OCI-LY3 (cell line): ENCODE measurements around the gene SYCP3.

Experiments
- H2AFZ ChIP-seq: fragments of 200-600, 300-600 bp; shearing (Covaris generic); 2 replicates; pipeline ENCODE4 v1.6.0; 2014; ENCODE audit warnings: antibody characterized with exemption, low read depth, low read length
- H3K27ac ChIP-seq: fragments of 200-600, 300-600 bp; sonication (generic); 2 replicates; pipeline ENCODE4 v1.5.1; 2014; ENCODE audit warnings: mild to moderate bottlenecking, low read length, moderate library complexity, mixed read lengths
- H3K27me3 ChIP-seq: fragments of 200-600, 300-600 bp; sonication (generic); 2 replicates; pipeline ENCODE4 v1.6.1; 2014; ENCODE audit warnings: low read depth, low read length, mixed read lengths
- H3K36me3 ChIP-seq: fragments of 200-600, 300-600 bp; sonication (generic); replicated peaks from 2 replicates; pipeline ENCODE3; 2014; ENCODE audit warnings: low read depth, low read length, mixed read lengths
- H3K4me1 ChIP-seq: fragments of 300-600, 200-600 bp; sonication (generic); 2 replicates; pipeline ENCODE4 v1.6.1; 2014; ENCODE audit warnings: low read length, mixed read lengths
- H3K4me2 ChIP-seq: fragments of 200-600, 300-600 bp; sonication (generic); 2 replicates; pipeline ENCODE4 v1.6.1; 2014; ENCODE audit warnings: low read length, mixed read lengths
- H3K4me3 ChIP-seq: fragments of 300-600, 200-600 bp; sonication (generic); 2 replicates; pipeline ENCODE4 v1.5.1; 2014; ENCODE audit warnings: antibody characterized with exemption, mild to moderate bottlenecking, low read length, moderate library complexity
- H3K79me2 ChIP-seq: fragments of 300-600, 200-600 bp; shearing (Covaris generic); 2 replicates; pipeline ENCODE4 v1.6.1; 2014; ENCODE audit warnings: mild to moderate bottlenecking, low read length, mixed read lengths
- H3K9ac ChIP-seq: fragments of 300-600, 200-600 bp; shearing (Covaris generic); 2 replicates; pipeline ENCODE4 v1.6.0; 2014; ENCODE audit warnings: mild to moderate bottlenecking, low read length, moderate library complexity
- H3K9me3 ChIP-seq: fragments of 200-600, 300-600 bp; shearing (Covaris generic); 2 replicates; pipeline ENCODE4 v1.6.1; 2014; ENCODE audit warnings: low read length, mixed read lengths; ENCODE audit not compliant: insufficient read depth
- H4K20me1 ChIP-seq: fragments of 200-600, 300-600 bp; sonication (generic); 2 replicates; pipeline ENCODE4 v1.6.1; 2016; ENCODE audit warnings: low read length, mixed read lengths; ENCODE audit not compliant: insufficient read depth
- CTCF ChIP-seq: fragments of 200-600, 300-600 bp; sonication (generic); IDR thresholded peaks from 2 replicates; pipeline ENCODE4 v1.5.1; 2014; ENCODE audit warnings: antibody characterized with exemption, low read length, low read depth
- EZH2phosphoT487 ChIP-seq: fragments of 200-600 bp; shearing (Covaris generic); IDR thresholded peaks from 2 replicates; pipeline ENCODE4 v1.6.1; 2018; ENCODE audit warnings: antibody characterized with exemption, mixed run types, low read depth

SYCP3 gene

GRCh38 chr12:101761781-101762180 is 22.5 kb upstream of the SYCP3 start:
- no peaks in the 10 kb centered on the region for H3K27me3 ChIP-seq
- no peak overlapping the region for H3K4me2 ChIP-seq
- H3K79me2 ChIP-seq: no peaks in the 10 kb centered on the region
- H3K36me3 ChIP-seq: peaks cover 18% of the 10 kb centered on the region
- H3K9me3 ChIP-seq: no peaks in the 10 kb centered on the region
- TF ChIP-seq CTCF (no peak), EZH2phosphoT487 (no peak)
- no peak overlapping the region for H3K9ac ChIP-seq
- no peak overlapping the region for H2AFZ ChIP-seq
- H3K27ac ChIP-seq: no peak overlapping the region
- no peak overlapping the region for H3K4me3 ChIP-seq
- peaks cover 15% of the 10 kb centered on the region for H3K4me1 ChIP-seq
- no peaks in the 10 kb centered on the region for H4K20me1 ChIP-seq

- Histone ChIP-seq H4K20me1 (no peaks in the 10 kb centered on the region), H3K4me3 (no peak overlapping the region), H3K27ac (no peak overlapping the region), H2AFZ (no peak overlapping the region), H3K36me3 (peaks cover 18% of the 10 kb centered on the region), H3K4me2 (no peak overlapping the region), H3K9me3 (no peaks in the 10 kb centered on the region), H3K4me1 (peaks cover 11% of the 10 kb centered on the region), H3K27me3 (no peaks in the 10 kb centered on the region), H3K79me2 (no peaks in the 10 kb centered on the region), H3K9ac (no peak overlapping the region)
- TF ChIP-seq CTCF (no peak), EZH2phosphoT487 (no peak)
Measured at GRCh38 chr12:101761350-101761749, 22.1 kb upstream of the SYCP3 start.

GRCh38 chr12:101759396-101760047 is 20.3 kb upstream of the SYCP3 start:
- TF ChIP-seq EZH2phosphoT487 (no peak), CTCF (peak; percentile 77)
- no peaks in the 10 kb centered on the region for H3K27me3 ChIP-seq
- no peaks in the 10 kb centered on the region for H4K20me1 ChIP-seq
- H3K9me3 ChIP-seq: no peaks in the 10 kb centered on the region
- H3K36me3 ChIP-seq: peaks cover 11% of the 10 kb centered on the region
- peaks cover 8% of the 10 kb centered on the region for H3K4me1 ChIP-seq
- no peak overlapping the region for H2AFZ ChIP-seq
- no peak overlapping the region for H3K27ac ChIP-seq
- H3K4me2 ChIP-seq: no peak overlapping the region
- no peak overlapping the region for H3K4me3 ChIP-seq
- no peak overlapping the region for H3K9ac ChIP-seq
- H3K79me2 ChIP-seq: no peaks in the 10 kb centered on the region

- no peak overlapping the region for H3K4me3 ChIP-seq
- no peaks in the 10 kb centered on the region for H3K9me3 ChIP-seq
- no peak overlapping the region for H3K4me2 ChIP-seq
- H3K4me1 ChIP-seq: no peaks in the 10 kb centered on the region
- no peaks in the 10 kb centered on the region for H3K79me2 ChIP-seq
- H4K20me1 ChIP-seq: no peaks in the 10 kb centered on the region
- no peaks in the 10 kb centered on the region for H3K27me3 ChIP-seq
- no peak overlapping the region for H3K27ac ChIP-seq
- TF ChIP-seq EZH2phosphoT487 (no peak), CTCF (no peak)
- H3K9ac ChIP-seq: no peak overlapping the region
- peaks cover 9% of the 10 kb centered on the region for H3K36me3 ChIP-seq
- no peak overlapping the region for H2AFZ ChIP-seq
Measured at GRCh38 chr12:101750152-101750551, 10.9 kb upstream of the SYCP3 start.
